H1 (cell line): ENCODE data around the gene TBCE. TPM values are rescaled to one million over a fixed set of nuclear protein-coding genes. Genes with fewer than 3 reads are reported as not detected.

Experiments used
- HDAC2 ChIP-seq, 2 experiments: fragments of 300-600 bp in 1 of 2; sonication (generic) in 1 of 2; IDR thresholded peaks; 2 replicates each; pipeline ENCODE4 v1.6.1; 2011 to 2012; ENCODE audit warnings: low read depth in 2 of 2, low read length in 2 of 2, mild to moderate bottlenecking in 2 of 2, moderate library complexity in 2 of 2, borderline replicate concordance in 1 of 2, inconsistent platforms in 1 of 2
- YY1 ChIP-seq: IDR thresholded peaks from 2 replicates; pipeline ENCODE4 v1.6.1; 2011; ENCODE audit warnings: low read depth, mild to moderate bottlenecking, low read length
- polyA plus RNA-seq, 7 experiments: library from polyadenylated mRNA; depleted of rRNA in 3 of 7; stranded (reverse) in 5 of 7; unstranded in 2 of 7; fragments of >200 nt in 5 of 7; fragments of 200-250 nt in 2 of 7; gene quantifications; 1 replicate in 5 of 7; 2 replicates in 1 of 7; 4 replicates in 1 of 7; pipeline versions ENCODE4 v1.2.1 to v1.2.3, GENCODE V29; 2011 to 2013; ENCODE audit warnings: missing spikeins in 2 of 7, mixed read lengths in 2 of 7
- total RNA-seq: library from RNA; stranded (reverse); fragmentation: NEBNext Ultra II Directional; extraction: Animal tissue kit (Norgen Biotek cat#: 25700); gene quantifications from 2 replicates; pipeline ENCODE4 v1.2.1, GENCODE V29; 2021

TBCE gene
- total and polyA plus RNA-seq, 2 of the 8 experiments (the other 6 are each of a cell fraction or from before 2014, with no cell fraction given) = 22.7 to 42.9 TPM

DNA sequence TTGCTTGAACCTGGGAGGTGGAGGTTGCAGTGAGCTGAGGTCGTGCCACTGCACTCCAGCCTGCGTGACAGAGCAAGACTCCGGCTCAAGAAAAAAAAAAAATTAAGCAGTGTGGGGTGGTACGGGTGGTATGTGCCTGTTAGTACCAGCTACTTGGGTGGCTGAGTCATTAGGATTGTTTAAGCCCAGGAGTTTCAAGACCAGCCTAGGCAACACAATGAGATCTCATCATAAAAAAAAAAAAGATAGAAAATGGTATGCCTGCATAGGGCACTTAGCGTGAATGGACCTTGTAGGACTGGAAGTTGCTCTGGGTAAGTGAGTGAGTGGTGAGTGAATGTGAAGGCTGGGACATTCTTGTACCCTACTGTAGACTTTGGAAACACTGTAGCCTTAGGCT is 37.0 kb downstream of the TBCE start (continued):
- TF ChIP-seq HDAC2 (IDR thresholded peaks at IDR 0.05; ENCODE audit: borderline replicate concordance in 1 of 2, low read depth in 2 of 2, low read length in 2 of 2) (no peak), YY1 (no peak)
